WI38 (cell line): ENCODE measurements around the gene CACNA2D2.

Experiments
- H3K4me3 ChIP-seq: 2 replicates; pipeline ENCODE4 v1.5.1; 2011; ENCODE audit warnings: low read depth, mild to moderate bottlenecking, control low read depth, low read length
- CTCF ChIP-seq: IDR thresholded peaks from 2 replicates; pipeline ENCODE4 v1.5.1; 2012; ENCODE audit warnings: low read depth, mild to moderate bottlenecking, control low read depth, low read length

CACNA2D2 gene

GRCh38 chr3:50370594-50370993 lies 132.8 kb downstream of the CACNA2D2 start:
- TF ChIP-seq CTCF: no peak
- H3K4me3 ChIP-seq: no peak overlapping the region

GRCh38 chr3:50369012-50369670 lies 134.3 kb downstream of the CACNA2D2 start:
- no peak for TF ChIP-seq CTCF
- H3K4me3 ChIP-seq: no peak overlapping the region

GRCh38 chr3:50365842-50366220 lies 137.6 kb downstream of the CACNA2D2 start:
- TF ChIP-seq CTCF: no peak
- H3K4me3 ChIP-seq: no peak overlapping the region

- peak overlapping the region; percentile 46 for H3K4me3 ChIP-seq
- TF ChIP-seq CTCF: no peak
These were observed 138.2 kb downstream of the CACNA2D2 start for GRCh38 chr3:50365080-50365841.

GRCh38 chr3:50364573-50365079 lies 138.8 kb downstream of the CACNA2D2 start:
- no peak for TF ChIP-seq CTCF
- peak overlapping the region; percentile 44 for H3K4me3 ChIP-seq

- no peak for TF ChIP-seq CTCF
- H3K4me3 ChIP-seq: no peak overlapping the region
These were observed 143.7 kb downstream of the CACNA2D2 start for GRCh38 chr3:50359760-50360110.
